Endothelial cell of umbilical vein (primary cell): ENCODE measurements around the gene BABAM2. TPM values are rescaled to one million over a fixed set of nuclear protein-coding genes. Genes with fewer than 3 reads are reported as not detected.

Experiments used
- BruUV-seq: library from RNA; stranded (reverse); fragments of 400-500 nt; replicated peaks from 2 replicates; lab custom pipeline; 2021; lab: Mats Ljungman, UMichigan
- CTCF ChIA-PET: fragments of 300-600, 350-600 bp; sonication (Branson Sonifier 250); formaldehyde crosslinking; loops from one replicate; lab custom pipeline; 2021; ENCODE audit warnings: antibody characterized with exemption, inconsistent platforms; lab: Charles Lee
- POLR2A ChIA-PET: fragments of 300-600, 350-600 bp; sonication (Branson Sonifier 250); formaldehyde crosslinking; loops from one replicate; lab custom pipeline; 2021; ENCODE audit warnings: antibody characterized with exemption, inconsistent platforms; lab: Charles Lee
- DNase-seq: peaks from one replicate; pipeline ENCODE4 v3.0.0-alpha.2; 2011; ENCODE audit warnings: low read depth, low spot score
- FAIRE-seq: peaks from 2 replicates; lab custom pipeline; 2011; peaks lifted over from hg19 to GRCh38; lab: Jason Lieb, UNC
- H2AFZ ChIP-seq: 2 replicates; pipeline ENCODE4 v1.6.0; 2012; ENCODE audit warnings: low read depth, low read length, control low read depth, inconsistent platforms
- H3K27ac ChIP-seq: 2 replicates; pipeline ENCODE4 v1.5.1; 2011; ENCODE audit warnings: low read depth, mild to moderate bottlenecking, control low read depth, low read length, moderate library complexity; ENCODE audit not compliant: insufficient read depth
- H3K27me3 ChIP-seq, 2 experiments: 2 replicates each; pipeline versions ENCODE4 v1.6.0 to v1.6.1; 2011; ENCODE audit warnings: low read length in 2 of 2, mixed read lengths in 1 of 2; ENCODE audit not compliant: control insufficient read depth in 2 of 2, insufficient read depth in 2 of 2
- H3K36me3 ChIP-seq, 2 experiments: 2 replicates in 1 of 2; 3 replicates in 1 of 2; pipeline ENCODE4 v1.5.1; 2011; ENCODE audit warnings: low read length in 2 of 2, mild to moderate bottlenecking in 1 of 2, moderate library complexity in 1 of 2; ENCODE audit not compliant: control insufficient read depth in 2 of 2, insufficient read depth in 2 of 2; ENCODE audit errors: extremely low read depth in 1 of 2
- H3K4me1 ChIP-seq: 3 replicates; pipeline ENCODE4 v1.5.1; 2011; ENCODE audit warnings: mild to moderate bottlenecking, low read length; ENCODE audit not compliant: control insufficient read depth, insufficient read depth; ENCODE audit errors: extremely low read depth
- H3K4me2 ChIP-seq: 2 replicates; pipeline ENCODE4 v1.6.1; 2011; ENCODE audit warnings: low read length, control low read depth, mixed read lengths; ENCODE audit not compliant: insufficient read depth
- H3K4me3 ChIP-seq, 3 experiments: fragments of 200-600 bp in 1 of 3; sonication (generic), shearing (Covaris generic) in 1 of 3; replicated peaks in 1 of 3; 2 replicates each; pipeline ENCODE4 v1.5.1; 2011 to 2016; ENCODE audit warnings: control low read depth in 3 of 3, low read length in 3 of 3, mild to moderate bottlenecking in 2 of 3, inconsistent platforms in 1 of 3, low read depth in 1 of 3, moderate library complexity in 1 of 3; ENCODE audit not compliant: insufficient read depth in 1 of 3
- H3K79me2 ChIP-seq: 2 replicates; pipeline ENCODE4 v1.6.0; 2012; ENCODE audit warnings: low read length, inconsistent platforms; ENCODE audit not compliant: control insufficient read depth, insufficient read depth
- H3K9ac ChIP-seq: replicated peaks from 2 replicates; pipeline ENCODE3; 2011; ENCODE audit warnings: low read length, control low read depth; ENCODE audit not compliant: insufficient read depth; ENCODE audit errors: extremely low read depth
- H3K9me1 ChIP-seq: replicated peaks from 3 replicates; pipeline ENCODE4 v1.6.0; 2011; ENCODE audit warnings: mild to moderate bottlenecking, low read length; ENCODE audit not compliant: control insufficient read depth, insufficient read depth; ENCODE audit errors: extremely low read depth
- H3K9me3 ChIP-seq: replicated peaks from 2 replicates; pipeline ENCODE4 v1.5.1; 2012; ENCODE audit warnings: low read length, inconsistent platforms; ENCODE audit not compliant: control insufficient read depth, insufficient read depth
- H4K20me1 ChIP-seq: replicated peaks from 2 replicates; pipeline ENCODE3; 2011; ENCODE audit warnings: mild to moderate bottlenecking, low read length; ENCODE audit not compliant: control insufficient read depth, insufficient read depth; ENCODE audit errors: extremely low read depth
- EZH2 ChIP-seq: IDR thresholded peaks from 2 replicates; pipeline ENCODE4 v1.6.1; 2012; ENCODE audit warnings: borderline replicate concordance, low read depth, mild to moderate bottlenecking, moderate library complexity, low read length, inconsistent platforms; ENCODE audit not compliant: severe bottlenecking
- FOS ChIP-seq: IDR thresholded peaks from 2 replicates; pipeline ENCODE4 v1.6.1; 2011; ENCODE audit warnings: mild to moderate bottlenecking, low read length, moderate library complexity, borderline replicate concordance; ENCODE audit not compliant: insufficient read depth
- GATA2 ChIP-seq: IDR thresholded peaks from 2 replicates; pipeline ENCODE4 v1.7.0; 2011; ENCODE audit warnings: low read depth, mild to moderate bottlenecking, moderate library complexity, mixed read lengths, low read length; ENCODE audit not compliant: insufficient read length, insufficient read depth
- JUN ChIP-seq: IDR thresholded peaks from 2 replicates; pipeline ENCODE4 v1.6.1; 2011; ENCODE audit warnings: borderline replicate concordance, low read depth; ENCODE audit not compliant: insufficient read length, insufficient read depth
- MYC ChIP-seq: IDR thresholded peaks from one replicate; pipeline ENCODE4 v1.6.1; 2011; ENCODE audit warnings: mild to moderate bottlenecking, low read depth, low read length
- POLR2A ChIP-seq: IDR thresholded peaks from 2 replicates; pipeline ENCODE4 v1.6.1; 2012; ENCODE audit warnings: low read depth, mild to moderate bottlenecking, control low read depth, low read length
- POLR2AphosphoS5 ChIP-seq: IDR thresholded peaks from 2 replicates; pipeline ENCODE4 v1.6.1; 2012; ENCODE audit warnings: low read depth, mild to moderate bottlenecking, control low read depth, low read length, moderate library complexity; ENCODE audit not compliant: insufficient read depth
- dilution Hi-C: fragments of 300-500 bp; cut with MboI; formaldehyde crosslinking; loops from one replicate; pipeline ENCODE4 v1.15.0; 2019; ENCODE audit warnings: low sequenced_read_pairs; ENCODE audit not compliant: extremely low pct_ligation_motif_present
- intact Hi-C: fragments of 100-400 bp; cut with micrococcal nuclease; formaldehyde crosslinking; loops from one replicate; pipeline ENCODE4 v1.10.0; 2022
- polyA plus RNA-seq, 4 experiments: library from polyadenylated mRNA; depleted of rRNA in 3 of 4; stranded (reverse) in 3 of 4; unstranded in 1 of 4; fragments of >200 nt; gene quantifications; 2 replicates each; pipeline versions ENCODE4 v1.2.1 to v1.2.3, GENCODE V29; 2011 to 2012; ENCODE audit warnings: missing spikeins in 1 of 4
- total RNA-seq: library from RNA; stranded (reverse); gene quantifications from 2 replicates; pipeline ENCODE4 v1.2.3, GENCODE V29; 2021
- TF ChIP-seq, protein P1 (sequence below), 2 donors: IDR thresholded peaks; 1 replicate in 1 of 2; 2 replicates in 1 of 2; pipeline ENCODE4 v1.5.1; 2011; ENCODE audit warnings: low read length in 2 of 2, mild to moderate bottlenecking in 2 of 2, moderate library complexity in 2 of 2, control low read depth in 1 of 2, inconsistent platforms in 1 of 2, low read depth in 1 of 2; ENCODE audit not compliant: insufficient read depth in 1 of 2; ENCODE audit errors: extremely low read depth in 1 of 2

The BABAM2 gene
- total and polyA plus RNA-seq, 2 donors (not counting 3 experiments of a cell fraction or from before 2014, with no cell fraction given), result 19.9 to 27.6 TPM

DNA sequence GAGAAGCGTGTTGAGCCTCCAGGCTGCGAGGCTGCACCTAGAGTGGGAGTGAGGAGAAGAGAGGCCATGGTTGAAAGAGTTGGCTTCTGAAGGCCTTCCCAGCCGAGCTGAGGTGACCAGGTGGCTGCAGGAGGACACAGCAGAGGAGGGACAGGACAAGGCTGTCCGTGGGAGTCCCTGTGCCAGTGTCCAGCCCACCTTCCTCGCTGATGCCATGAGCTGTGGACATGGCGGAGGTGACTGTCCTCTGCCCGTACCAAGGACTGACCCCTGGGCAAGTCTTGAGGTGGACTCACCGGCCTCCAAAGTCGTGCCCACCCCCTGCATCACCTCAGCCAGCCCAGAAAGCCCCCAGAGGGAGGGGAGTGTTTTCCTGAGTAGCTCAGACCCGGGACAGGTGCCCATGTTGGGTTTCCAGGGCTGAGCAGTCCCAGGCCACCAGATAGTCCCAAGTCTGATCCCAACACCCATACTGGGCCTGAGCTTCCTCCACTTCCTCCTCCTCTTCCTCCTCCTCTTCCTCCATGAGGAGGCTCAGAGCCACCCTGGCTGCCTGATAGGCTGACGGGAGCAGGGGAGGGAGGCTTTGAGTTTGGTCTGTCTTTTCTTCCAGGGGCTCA lies 459.1 kb downstream of the BABAM2 start:
- dilution Hi-C loops, result no loop called here
- POLR2A ChIA-PET, result no interaction called here
- Histone ChIP-seq H3K36me3 (no peaks in the 10 kb centered on the region), H3K4me1 (peaks cover 3% of the 10 kb centered on the region), H3K4me2 (no peak overlapping the region), H2AFZ (no peak overlapping the region), H3K9me3 (no peaks in the 10 kb centered on the region), H3K4me3 (no peak overlapping the region), H3K9me1 (no peaks in the 10 kb centered on the region), H3K79me2 (no peaks in the 10 kb centered on the region), H3K27ac (no peak overlapping the region), H3K27me3 (no peaks in the 10 kb centered on the region), H3K9ac (no peak overlapping the region), H4K20me1 (no peaks in the 10 kb centered on the region)
- intact Hi-C loops, result no loop called here
- FAIRE-seq (no peak), DNase-seq (no peak)
- no TSS peak for BruUV-seq
- CTCF ChIA-PET, result no interaction called here
- no peak for TF ChIP-seq MYC
- TF ChIP-seq POLR2A, result no peak
- TF ChIP-seq JUN, result no peak
- no peak for TF ChIP-seq FOS
- TF ChIP-seq, protein P1, sequence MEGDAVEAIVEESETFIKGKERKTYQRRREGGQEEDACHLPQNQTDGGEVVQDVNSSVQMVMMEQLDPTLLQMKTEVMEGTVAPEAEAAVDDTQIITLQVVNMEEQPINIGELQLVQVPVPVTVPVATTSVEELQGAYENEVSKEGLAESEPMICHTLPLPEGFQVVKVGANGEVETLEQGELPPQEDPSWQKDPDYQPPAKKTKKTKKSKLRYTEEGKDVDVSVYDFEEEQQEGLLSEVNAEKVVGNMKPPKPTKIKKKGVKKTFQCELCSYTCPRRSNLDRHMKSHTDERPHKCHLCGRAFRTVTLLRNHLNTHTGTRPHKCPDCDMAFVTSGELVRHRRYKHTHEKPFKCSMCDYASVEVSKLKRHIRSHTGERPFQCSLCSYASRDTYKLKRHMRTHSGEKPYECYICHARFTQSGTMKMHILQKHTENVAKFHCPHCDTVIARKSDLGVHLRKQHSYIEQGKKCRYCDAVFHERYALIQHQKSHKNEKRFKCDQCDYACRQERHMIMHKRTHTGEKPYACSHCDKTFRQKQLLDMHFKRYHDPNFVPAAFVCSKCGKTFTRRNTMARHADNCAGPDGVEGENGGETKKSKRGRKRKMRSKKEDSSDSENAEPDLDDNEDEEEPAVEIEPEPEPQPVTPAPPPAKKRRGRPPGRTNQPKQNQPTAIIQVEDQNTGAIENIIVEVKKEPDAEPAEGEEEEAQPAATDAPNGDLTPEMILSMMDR (IDR thresholded peaks at IDR 0.05; ENCODE audit: extremely low read depth in 1 of 2, insufficient read depth in 1 of 2, low read depth in 1 of 2, low read length in 2 of 2), result no peak
- TF ChIP-seq EZH2, result no peak
- no peak for TF ChIP-seq GATA2
- TF ChIP-seq POLR2AphosphoS5, result no peak
